Smooth muscle cell (in vitro differentiated cells): ENCODE measurements around the gene SH2D6. TPM values are rescaled to one million over a fixed set of nuclear protein-coding genes. Genes with fewer than 3 reads are reported as not detected.

Experiments used
- DNase-seq: peaks from one replicate; lab custom pipeline; 2025; ENCODE audit not compliant: unreplicated experiment; lab: John Stamatoyannopoulos, UW
- H2AFZ ChIP-seq: fragments of 200-600 bp; sonication (generic); 2 replicates; pipeline ENCODE4 v1.6.0; 2016; ENCODE audit warnings: antibody characterized with exemption, low read depth, mild to moderate bottlenecking
- H3F3A ChIP-seq: fragments of 200-600 bp; sonication (generic); 2 replicates; pipeline ENCODE4 v1.6.0; 2017; ENCODE audit warnings: antibody characterized with exemption, low read depth
- H3K27ac ChIP-seq: fragments of 200-600 bp; sonication (generic); 2 replicates; pipeline ENCODE4 v1.5.1; 2016; ENCODE audit warnings: low read depth, mild to moderate bottlenecking
- H3K27me3 ChIP-seq: fragments of 200-600 bp; sonication (generic); 2 replicates; pipeline ENCODE4 v1.6.1; 2016; ENCODE audit warnings: low read depth, mild to moderate bottlenecking
- H3K36me3 ChIP-seq: fragments of 200-600 bp; sonication (generic); 2 replicates; pipeline ENCODE4 v1.5.1; 2016; ENCODE audit warnings: low read depth
- H3K4me1 ChIP-seq: fragments of 200-600 bp; sonication (generic); 2 replicates; pipeline ENCODE4 v1.5.1; 2016; ENCODE audit warnings: low read depth
- H3K4me2 ChIP-seq: fragments of 200-600 bp; sonication (generic); 2 replicates; pipeline ENCODE4 v1.6.0; 2016; ENCODE audit warnings: mild to moderate bottlenecking
- H3K4me3 ChIP-seq: fragments of 200-600 bp; sonication (generic); 2 replicates; pipeline ENCODE4 v1.5.1; 2016; ENCODE audit warnings: mild to moderate bottlenecking
- H3K79me2 ChIP-seq: fragments of 200-600 bp; sonication (generic); 2 replicates; pipeline ENCODE4 v1.6.0; 2016; ENCODE audit warnings: low read depth, mild to moderate bottlenecking
- H3K9ac ChIP-seq: fragments of 200-600 bp; sonication (generic); 2 replicates; pipeline ENCODE4 v1.6.0; 2016; ENCODE audit warnings: low read depth
- H3K9me3 ChIP-seq: fragments of 200-600 bp; sonication (generic); replicated peaks from 2 replicates; pipeline ENCODE4 v1.5.1; 2016; ENCODE audit warnings: low read depth
- H4K20me1 ChIP-seq: fragments of 200-600 bp; sonication (generic); 2 replicates; pipeline ENCODE4 v1.6.0; 2016; ENCODE audit warnings: low read depth
- WGBS: methylation state at CpG from one replicate; pipeline ENCODE4 v1.1.7; 2016; ENCODE audit warnings: low lambda C conversion rate; 5-methylcytosine and 5-hydroxymethylcytosine counted together
- polyA plus RNA-seq: library from polyadenylated mRNA; unstranded; fragments of >200 nt; fragmentation: Nextera tagmentation; extraction: Ambion mirVana; gene quantifications from 2 replicates; pipeline ENCODE4 v1.2.1, GENCODE V29; 2016
- total RNA-seq: library from RNA; depleted of rRNA; stranded (reverse); fragments of >200 nt; gene quantifications from 2 replicates; pipeline ENCODE4 v1.2.3, GENCODE V29; 2014
- TF ChIP-seq, protein P1 (sequence below): fragments of 200-600 bp; sonication (generic); IDR thresholded peaks from 2 replicates; pipeline ENCODE4 v1.5.1; 2017; ENCODE audit warnings: borderline replicate concordance, mild to moderate bottlenecking, antibody characterized with exemption; ENCODE audit not compliant: insufficient read depth, poor library complexity, severe bottlenecking

The SH2D6 gene
- total and polyA plus RNA-seq, 2 experiments from 2014 or later: not detected

DNA sequence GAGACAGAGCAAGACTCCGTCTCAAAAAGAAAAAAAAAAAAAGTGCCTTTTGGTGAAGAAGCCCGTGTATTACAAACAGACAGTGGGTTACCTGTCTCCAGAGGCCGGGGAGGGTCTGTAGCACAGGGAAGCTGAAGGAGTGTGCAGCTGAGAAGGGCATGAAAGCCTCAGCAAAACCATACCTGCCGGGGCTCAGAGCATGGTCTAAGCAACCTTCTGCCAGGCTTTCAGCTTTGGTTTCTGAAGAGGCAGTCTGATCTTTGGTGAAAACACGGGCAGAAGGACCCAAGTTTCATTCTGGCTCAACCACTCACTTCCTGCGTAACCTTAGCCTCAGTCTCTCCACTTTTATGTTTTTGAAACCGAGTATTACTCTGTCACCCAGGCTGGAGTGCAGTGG, 21.5 kb downstream of the SH2D6 start:
- DNase-seq: no peak
- Histone ChIP-seq H3K4me1 (peaks cover 17% of the 10 kb centered on the region), H3K9ac (no peak overlapping the region), H2AFZ (no peak overlapping the region), H3K9me3 (no peaks in the 10 kb centered on the region), H3K27me3 (no peaks in the 10 kb centered on the region), H3K27ac (no peak overlapping the region), H3K79me2 (no peaks in the 10 kb centered on the region), H3K4me3 (no peak overlapping the region), H3K36me3 (no peaks in the 10 kb centered on the region), H3F3A (peaks cover 6% of the 10 kb centered on the region), H3K4me2 (no peak overlapping the region), H4K20me1 (no peaks in the 10 kb centered on the region)
- TF ChIP-seq, protein P1, sequence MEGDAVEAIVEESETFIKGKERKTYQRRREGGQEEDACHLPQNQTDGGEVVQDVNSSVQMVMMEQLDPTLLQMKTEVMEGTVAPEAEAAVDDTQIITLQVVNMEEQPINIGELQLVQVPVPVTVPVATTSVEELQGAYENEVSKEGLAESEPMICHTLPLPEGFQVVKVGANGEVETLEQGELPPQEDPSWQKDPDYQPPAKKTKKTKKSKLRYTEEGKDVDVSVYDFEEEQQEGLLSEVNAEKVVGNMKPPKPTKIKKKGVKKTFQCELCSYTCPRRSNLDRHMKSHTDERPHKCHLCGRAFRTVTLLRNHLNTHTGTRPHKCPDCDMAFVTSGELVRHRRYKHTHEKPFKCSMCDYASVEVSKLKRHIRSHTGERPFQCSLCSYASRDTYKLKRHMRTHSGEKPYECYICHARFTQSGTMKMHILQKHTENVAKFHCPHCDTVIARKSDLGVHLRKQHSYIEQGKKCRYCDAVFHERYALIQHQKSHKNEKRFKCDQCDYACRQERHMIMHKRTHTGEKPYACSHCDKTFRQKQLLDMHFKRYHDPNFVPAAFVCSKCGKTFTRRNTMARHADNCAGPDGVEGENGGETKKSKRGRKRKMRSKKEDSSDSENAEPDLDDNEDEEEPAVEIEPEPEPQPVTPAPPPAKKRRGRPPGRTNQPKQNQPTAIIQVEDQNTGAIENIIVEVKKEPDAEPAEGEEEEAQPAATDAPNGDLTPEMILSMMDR: no peak
- WGBS: 98% methylated on average over 7 of the region's 7 CpGs

DNA sequence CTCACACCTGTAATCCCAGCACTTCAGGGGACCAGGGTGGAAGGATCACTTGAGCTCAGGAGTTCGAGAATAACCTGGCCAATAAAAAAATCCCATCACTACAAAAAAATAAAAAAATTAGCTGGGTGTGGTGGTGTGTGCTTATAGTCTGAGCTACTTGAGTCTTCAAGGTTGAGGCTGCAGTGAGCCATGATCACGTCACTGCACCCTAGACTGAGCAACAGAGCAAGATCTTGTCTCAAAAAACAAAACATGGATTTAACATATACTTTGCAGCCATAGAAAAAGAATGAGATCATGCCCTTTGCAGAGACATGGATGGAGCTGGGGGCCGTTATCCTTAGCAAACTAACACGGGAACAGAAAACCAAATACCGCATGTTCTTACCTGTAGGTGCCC, 22.2 kb downstream of the SH2D6 start:
- H3K9me3 ChIP-seq: no peaks in the 10 kb centered on the region
- H3K79me2 ChIP-seq: no peaks in the 10 kb centered on the region
- no peak overlapping the region for H3K4me2 ChIP-seq
- H3K4me1 ChIP-seq: peaks cover 17% of the 10 kb centered on the region
- H3K27me3 ChIP-seq: no peaks in the 10 kb centered on the region
- no peak overlapping the region for H2AFZ ChIP-seq
- no peak overlapping the region for H3K9ac ChIP-seq
- no peaks in the 10 kb centered on the region for H3K36me3 ChIP-seq
- WGBS: 93% methylated on average over 5 of the region's 5 CpGs
- TF ChIP-seq, protein P1: no peak
- H3K4me3 ChIP-seq: no peak overlapping the region
- H3K27ac ChIP-seq: no peak overlapping the region
- DNase-seq: no peak
- peaks cover 6% of the 10 kb centered on the region for H3F3A ChIP-seq
- no peaks in the 10 kb centered on the region for H4K20me1 ChIP-seq

DNA sequence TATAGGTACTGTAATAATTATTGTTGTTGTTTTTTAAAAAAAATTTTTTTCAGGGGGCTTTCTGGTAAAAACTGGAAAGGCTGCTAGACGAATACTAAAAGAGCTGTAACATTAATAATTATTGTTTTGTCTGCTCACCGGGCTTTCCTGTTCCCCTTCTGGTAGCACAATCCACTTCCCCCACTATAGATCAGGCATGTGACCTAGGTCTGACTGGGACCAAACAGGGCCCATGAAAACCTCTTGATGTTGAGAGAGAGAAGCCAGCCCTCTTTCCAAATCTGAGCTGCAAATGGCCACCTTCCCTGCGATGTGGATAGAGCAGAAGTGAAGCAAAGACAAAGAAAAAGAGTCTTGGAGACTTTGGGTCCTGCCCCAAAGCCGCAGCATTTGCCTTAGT, 23.4 kb downstream of the SH2D6 start:
- H3K9me3 ChIP-seq: no peaks in the 10 kb centered on the region
- peaks cover 6% of the 10 kb centered on the region for H3F3A ChIP-seq
- no peaks in the 10 kb centered on the region for H4K20me1 ChIP-seq
- no peak overlapping the region for H2AFZ ChIP-seq
- H3K27me3 ChIP-seq: no peaks in the 10 kb centered on the region
- TF ChIP-seq, protein P1: no peak
- no peak overlapping the region for H3K9ac ChIP-seq
- H3K36me3 ChIP-seq: no peaks in the 10 kb centered on the region
- no peak overlapping the region for H3K27ac ChIP-seq
- H3K4me1 ChIP-seq: peaks cover 17% of the 10 kb centered on the region
- H3K79me2 ChIP-seq: no peaks in the 10 kb centered on the region
- DNase-seq: no peak
- H3K4me3 ChIP-seq: no peak overlapping the region
- whole genome bisulfite sequencing: 92% methylated on average over 4 of the region's 4 CpGs
- H3K4me2 ChIP-seq: no peak overlapping the region

DNA sequence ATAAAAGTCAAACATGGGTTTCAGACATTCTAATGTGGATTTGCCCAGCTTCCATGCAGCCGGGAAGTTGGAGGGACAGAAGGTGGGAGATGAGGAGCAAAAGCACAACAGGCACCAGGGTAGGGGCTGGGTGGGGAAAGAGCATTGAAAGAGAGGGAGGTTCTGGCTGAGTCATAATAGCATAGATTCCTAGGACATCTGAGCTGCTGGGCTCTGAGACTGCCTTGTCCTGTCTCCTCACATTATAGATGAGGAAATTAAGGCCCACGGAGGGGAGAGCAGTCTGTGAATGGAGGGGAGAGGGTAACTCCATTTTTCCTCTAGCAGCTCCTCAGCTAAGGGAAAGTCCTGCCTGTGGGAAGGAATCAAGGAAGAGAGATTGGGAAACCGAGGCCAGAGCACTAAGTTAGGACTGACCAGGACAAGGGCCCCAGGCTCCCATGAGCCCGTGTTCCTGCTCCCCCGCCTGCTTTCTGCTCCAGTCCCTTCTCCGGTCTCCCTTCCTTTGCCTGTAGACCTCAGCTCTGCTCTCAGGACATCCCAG, 26.2 kb downstream of the SH2D6 start:
- Histone ChIP-seq H3K27ac (no peak overlapping the region), H3K9ac (no peak overlapping the region), H3K79me2 (no peaks in the 10 kb centered on the region), H3K36me3 (no peaks in the 10 kb centered on the region), H3K27me3 (no peaks in the 10 kb centered on the region), H3F3A (no peaks in the 10 kb centered on the region), H2AFZ (no peak overlapping the region), H3K4me1 (no peaks in the 10 kb centered on the region), H3K4me3 (no peak overlapping the region), H3K4me2 (peak overlapping the region; percentile 17), H3K9me3 (no peaks in the 10 kb centered on the region), H4K20me1 (no peaks in the 10 kb centered on the region)
- DNase-seq: no peak
- TF ChIP-seq, protein P1: no peak
- 79% methylated on average over 6 of the region's 6 CpGs for WGBS
